GM21825 (cell line): ENCODE data around the gene UBE2L3.
A peak's percentile ranks its signal among the peaks of the same experiment; 100 is the strongest.
"Not testable (repeated sequence)": the region's sequence is repeated elsewhere in the genome, so short reads cannot be mapped to it uniquely, and the experiment has no call there.

Source experiments
- ATAC-seq: cut with Tn5 transposase; IDR thresholded peaks from one replicate; pipeline ENCODE4 v1.9.1; 2021; ENCODE audit warnings: mild to moderate bottlenecking, moderate library complexity; ENCODE audit not compliant: unreplicated experiment

UBE2L3 gene

GRCh38 chr22:21624880-21625791 is 57.6 kb downstream of the UBE2L3 start:
- no peak for ATAC-seq

DNA sequence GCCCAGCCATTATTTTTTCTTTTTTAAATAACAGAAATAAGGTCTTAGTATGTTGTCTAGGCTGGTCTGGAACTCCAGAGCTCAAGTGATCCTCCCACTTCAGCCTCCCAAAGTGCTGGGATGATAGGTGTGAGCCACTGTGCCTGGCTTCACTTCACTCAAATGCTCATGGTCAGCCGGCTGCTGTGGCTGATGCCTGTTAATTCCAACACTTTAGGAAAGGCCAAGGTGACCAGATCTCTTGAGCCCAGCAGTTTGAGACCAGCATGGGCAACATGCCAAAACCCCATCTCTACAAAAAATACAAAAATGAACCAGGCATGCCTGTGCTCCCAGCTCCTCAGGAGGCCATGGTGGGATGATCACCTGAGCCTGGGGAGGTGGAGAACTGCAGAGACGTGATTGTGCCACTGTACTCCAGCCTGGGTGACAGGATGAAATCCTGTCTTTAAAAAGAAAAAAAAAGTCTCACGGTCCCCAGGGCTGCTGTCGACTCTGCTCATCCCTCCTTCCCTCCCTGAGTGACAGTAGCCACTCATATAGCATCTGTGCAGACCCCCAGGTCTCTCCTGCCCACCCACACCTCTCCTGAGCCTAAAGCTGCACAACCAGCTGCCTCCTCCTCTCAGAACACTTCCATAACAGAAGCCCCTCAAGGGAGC is 58.7 kb downstream of the UBE2L3 start:
- ATAC-seq, result no peak

DNA sequence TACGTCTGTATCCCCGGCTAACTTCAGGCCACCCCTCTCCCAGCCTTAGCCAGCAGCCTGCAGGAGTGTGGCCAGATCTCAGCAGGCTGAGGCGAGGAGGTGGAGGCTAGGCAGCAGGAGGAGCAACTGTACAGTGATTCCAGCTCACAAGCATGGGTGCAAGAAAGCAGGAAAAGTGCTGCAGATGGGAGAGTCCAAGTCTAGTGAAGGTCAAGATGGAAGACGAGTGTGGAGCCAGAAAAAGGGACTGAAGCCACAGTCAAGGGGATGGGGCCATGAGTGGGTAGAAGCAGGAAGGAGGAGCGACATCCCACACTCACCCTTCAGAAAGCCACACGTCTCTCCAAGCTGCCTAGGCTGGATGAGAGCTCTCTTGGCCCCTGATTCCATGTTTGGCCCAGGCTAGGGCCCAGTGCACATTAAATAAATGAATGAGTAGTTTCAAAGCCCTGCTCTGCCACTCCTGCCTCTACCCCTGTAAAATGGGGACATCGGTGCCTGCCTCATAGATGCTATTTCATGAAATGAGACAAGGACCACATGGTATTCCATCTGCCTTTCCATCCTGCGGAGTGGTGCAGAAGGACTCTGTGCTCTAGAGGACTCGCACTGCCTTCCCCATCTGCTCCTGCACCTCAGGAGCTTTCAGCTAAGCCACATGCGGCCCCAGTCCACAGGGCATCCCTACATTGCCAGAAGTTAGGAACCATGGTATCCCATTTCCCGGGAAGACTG is 59.4 kb downstream of the UBE2L3 start:
- no peak for ATAC-seq

- ATAC-seq, result peak; percentile 3
These were observed 61.1 kb downstream of the UBE2L3 start for GRCh38 chr22:21628386-21629254.

DNA sequence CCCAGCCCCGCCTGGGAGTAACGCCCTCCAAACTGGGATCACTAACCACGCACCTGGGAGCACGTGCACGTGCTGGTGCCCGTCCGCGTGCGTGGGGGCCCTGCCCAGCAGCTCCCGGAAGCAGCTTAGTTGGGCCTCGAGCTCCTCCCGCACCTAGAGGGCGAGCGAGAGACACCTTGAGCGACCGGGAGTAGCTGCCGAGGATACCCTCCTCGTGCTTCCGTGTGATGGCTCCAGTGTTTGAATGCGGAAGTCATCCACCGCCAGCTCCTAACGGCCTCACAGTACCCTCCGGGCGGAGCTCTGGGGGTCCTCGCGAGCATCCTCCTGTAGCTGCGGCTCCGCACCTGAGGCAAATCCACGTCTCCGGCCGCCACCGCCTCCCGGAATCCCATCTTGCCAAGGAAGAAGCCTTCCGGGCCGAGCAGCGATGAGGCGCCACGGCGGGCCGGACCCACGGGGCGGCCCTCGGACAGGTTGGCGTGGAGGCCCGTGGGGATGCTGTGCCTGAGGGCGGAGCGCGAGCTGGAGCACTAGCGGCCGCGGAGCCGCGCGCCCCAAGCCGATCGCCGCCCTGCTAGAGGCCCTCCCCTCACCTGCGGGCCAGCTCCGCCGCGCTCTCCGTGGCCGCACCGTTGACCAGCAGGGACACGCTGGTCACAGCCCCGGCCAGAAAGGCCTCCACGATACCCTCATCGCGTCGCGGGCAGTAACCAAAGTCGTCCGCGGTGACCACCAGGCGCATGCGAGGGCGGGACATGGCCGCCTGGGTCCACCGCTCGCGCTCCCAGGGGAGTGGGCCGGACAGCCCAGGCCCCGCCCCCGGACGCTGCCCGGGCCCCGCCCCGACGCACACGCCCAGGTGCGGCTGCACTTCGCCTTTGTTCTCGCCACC is 62.0 kb downstream of the UBE2L3 start, which contains the start of gene YDJC:
TSS of gene YDJC (minus strand) at position 768 of the 895 bp plus-strand sequence. CDS start at position 760, 8 bp downstream.
- ATAC-seq, result peak; percentile 76

DNA sequence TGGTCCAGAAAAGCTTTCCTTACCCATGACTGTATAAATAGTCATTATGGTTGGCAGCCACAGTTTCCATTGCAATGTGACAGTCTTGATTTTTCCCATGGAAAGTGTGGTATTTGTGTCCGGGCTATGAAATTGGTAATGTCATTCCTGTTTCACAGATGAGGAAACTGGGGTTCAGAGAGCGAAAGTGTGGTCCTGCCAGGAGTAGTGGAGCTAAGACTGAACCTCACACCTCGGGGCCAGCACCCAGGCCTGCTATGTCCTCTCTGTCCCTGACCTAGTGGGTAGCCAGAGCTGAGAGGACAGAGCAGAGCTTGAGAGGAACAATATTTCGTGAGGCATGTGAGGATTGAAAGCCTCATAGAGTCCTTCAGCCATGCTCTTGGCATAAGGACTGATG is 63.5 kb downstream of the UBE2L3 start:
- ATAC-seq, result no peak

DNA sequence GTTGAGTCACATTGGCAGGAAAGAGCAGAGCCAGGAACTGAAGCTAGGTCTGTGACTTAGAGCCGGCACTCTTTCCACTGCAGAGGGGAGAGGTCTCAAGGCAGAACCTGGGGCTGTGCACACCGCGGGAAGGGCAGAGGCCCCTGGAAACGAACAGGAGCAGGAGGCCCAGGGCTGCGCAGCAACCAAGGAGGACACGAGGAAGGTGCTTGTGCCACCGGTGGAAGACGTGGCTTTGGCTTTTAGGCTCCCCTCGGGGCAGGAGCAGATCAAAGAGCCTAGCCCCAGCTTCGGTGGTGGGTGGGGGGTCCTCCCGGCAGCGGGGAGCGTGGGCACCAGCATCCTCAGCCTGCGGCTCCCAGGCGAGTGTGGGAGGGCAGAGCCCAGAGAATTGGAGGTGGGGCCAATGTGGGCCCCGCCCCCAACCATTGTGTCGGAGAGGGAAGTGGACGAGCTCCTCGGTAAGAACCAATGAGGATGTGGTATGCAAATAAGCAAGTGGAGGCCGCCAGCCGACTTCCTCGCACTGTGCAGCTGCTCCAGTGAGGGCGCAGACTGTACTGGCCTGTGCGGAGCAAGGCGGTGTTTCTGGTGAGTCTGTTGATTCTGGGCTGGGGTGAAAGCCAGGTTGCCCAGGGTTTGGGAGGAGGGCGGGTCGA is 64.9 kb downstream of the UBE2L3 start, which contains the start of gene CCDC116:
TSS of gene CCDC116 (plus strand) at position 524 of the 659 bp plus-strand sequence. CDS start 422 bp downstream, outside the sequence.
- no peak for ATAC-seq

- no peak for ATAC-seq
These were observed 65.4 kb downstream of the UBE2L3 start for GRCh38 chr22:21632931-21633330.

DNA sequence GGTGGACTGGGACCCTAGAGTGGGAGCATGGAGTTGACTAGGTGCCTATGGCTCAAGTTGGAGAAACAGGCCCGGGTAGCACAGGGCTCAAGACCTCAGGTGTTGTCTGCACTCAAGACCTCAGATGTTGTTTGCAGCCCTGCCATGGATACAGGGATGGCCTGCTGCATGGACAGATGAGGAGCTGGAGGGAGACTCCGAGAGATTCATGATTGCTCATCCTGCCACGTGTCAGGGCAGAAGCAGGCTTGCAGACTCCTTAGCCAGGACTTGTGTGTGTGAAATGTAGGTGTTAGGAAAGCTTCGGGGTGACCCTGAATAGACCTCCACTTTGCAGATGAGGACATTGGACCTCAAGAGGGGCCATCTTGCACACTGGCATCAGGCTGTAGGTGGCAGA is 66.0 kb downstream of the UBE2L3 start:
- ATAC-seq, result no peak

DNA sequence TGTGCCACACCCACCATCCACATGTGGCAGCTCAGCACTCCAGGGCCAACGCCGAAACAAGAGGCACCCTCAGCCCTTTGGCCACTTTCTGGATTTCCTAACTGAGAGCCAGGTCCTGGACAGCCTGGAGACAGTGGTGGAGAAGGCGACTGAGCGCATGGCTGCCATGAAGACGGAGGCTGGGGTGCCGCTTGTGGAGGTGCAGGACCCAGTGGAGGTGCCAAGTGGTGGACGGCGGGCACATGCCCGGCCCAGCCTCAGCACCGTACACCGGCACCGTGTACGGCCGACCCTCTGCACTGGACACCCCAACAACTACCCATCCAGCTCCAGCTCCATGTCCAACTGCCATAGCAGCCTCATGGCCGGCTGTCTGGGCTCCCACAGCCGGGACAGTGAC is 66.6 kb downstream of the UBE2L3 start:
- no peak for ATAC-seq

- ATAC-seq, result no peak
These were observed 67.3 kb downstream of the UBE2L3 start for GRCh38 chr22:21634844-21635243.

- no peak for ATAC-seq
These were observed 68.4 kb downstream of the UBE2L3 start for GRCh38 chr22:21635771-21636510.

- no peak for ATAC-seq
These were observed 69.2 kb downstream of the UBE2L3 start for GRCh38 chr22:21636629-21637218.

DNA sequence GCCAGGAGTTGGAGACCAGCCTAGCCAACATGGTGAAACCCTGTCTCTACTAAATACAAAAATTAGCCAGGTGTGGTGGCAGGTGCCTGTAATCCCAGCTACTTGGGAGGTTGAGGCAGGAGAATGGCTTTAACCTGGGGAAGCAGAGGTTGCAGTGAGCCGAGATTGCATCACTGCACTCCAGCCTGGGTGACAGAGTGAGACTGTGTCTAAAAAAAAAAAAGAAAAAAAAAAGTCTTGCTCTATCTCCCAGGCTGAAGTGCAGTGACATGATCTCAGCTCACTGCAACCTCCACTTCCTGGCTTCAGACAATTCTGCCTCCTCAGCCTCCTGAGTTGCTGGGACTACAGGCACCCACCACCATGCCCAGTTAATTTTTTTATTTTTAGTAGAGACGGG is 69.9 kb downstream of the UBE2L3 start:
- ATAC-seq, result not testable (repeated sequence)

GRCh38 chr22:21639359-21639758 is 71.8 kb downstream of the UBE2L3 start:
- ATAC-seq, result no peak

DNA sequence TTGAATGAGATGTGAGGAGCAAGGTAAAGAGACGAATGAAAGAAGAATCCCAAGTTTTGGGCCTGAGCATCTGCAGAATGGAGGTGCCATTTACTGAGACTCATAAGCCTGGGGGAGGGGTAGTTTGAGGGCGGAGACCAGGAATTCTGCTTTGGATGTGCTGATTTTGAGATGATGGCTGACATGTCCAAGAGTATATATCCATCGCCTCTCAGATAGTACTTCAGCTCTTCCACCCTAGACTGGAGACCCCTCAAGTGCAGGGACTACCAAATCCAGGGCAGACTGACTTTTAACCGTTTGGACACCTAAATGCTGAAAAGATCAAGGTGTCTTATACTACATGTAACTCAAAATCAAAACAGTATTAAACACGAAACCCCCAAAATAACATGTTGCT is 73.3 kb downstream of the UBE2L3 start:
- ATAC-seq, result no peak

DNA sequence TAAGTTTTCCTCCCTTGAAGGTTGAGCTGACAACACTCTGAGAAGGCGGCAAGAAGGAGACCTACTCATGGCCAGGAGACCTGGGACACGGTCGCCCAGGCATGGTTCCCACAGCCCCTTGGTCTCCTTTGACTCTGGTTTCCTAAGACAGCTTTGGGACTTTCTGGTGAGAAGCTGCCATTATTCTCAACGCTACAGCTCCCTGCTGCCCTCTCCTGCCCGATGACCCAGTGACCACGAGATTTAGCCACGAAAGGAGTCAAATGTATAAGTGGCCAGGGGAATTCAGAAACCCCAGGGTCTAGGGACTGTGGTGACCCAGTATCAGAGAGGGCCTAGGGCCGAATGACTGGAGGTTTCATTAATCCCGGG is 73.9 kb downstream of the UBE2L3 start:
- no peak for ATAC-seq
